Adrenal gland (tissue), 5 donors: ENCODE results near the gene UBE3D.

Source experiments
- CTCF ChIP-seq, 6 experiments: fragments of 450-650 bp in 4 of 6; fragments of 200-600 bp in 2 of 6; sonication (generic) in 1 of 6; IDR thresholded peaks; 1 replicate in 5 of 6; 2 replicates in 1 of 6; pipeline versions ENCODE4 v1.5.1 to v1.8.0; 2016 to 2021; ENCODE audit warnings: antibody characterized with exemption in 6 of 6, mild to moderate bottlenecking in 2 of 6, moderate library complexity in 1 of 6
- POLR2A ChIP-seq, 2 donors: fragments of 450-650 bp; IDR thresholded peaks; one replicate each; pipeline ENCODE4 v1.6.1; 2017; ENCODE audit warnings: antibody characterized with exemption in 2 of 2, mild to moderate bottlenecking in 2 of 2, moderate library complexity in 1 of 2
- donor health status: DM: no; HTN: no; CAD: no.

- TF ChIP-seq CTCF (IDR thresholded peaks at IDR 0.05) (no peak), POLR2A (IDR thresholded peaks at IDR 0.05) (no peak)
Observed at GRCh38 chr6:83044091-83044768, 21.4 kb downstream of the UBE3D start.
